Islet precursor cell (in vitro differentiated cells): ENCODE data around the gene AMOTL1.

Experiments used
- DNase-seq: peaks from one replicate; pipeline ENCODE4 v3.0.0-alpha.2; 2018

AMOTL1 gene

DNA sequence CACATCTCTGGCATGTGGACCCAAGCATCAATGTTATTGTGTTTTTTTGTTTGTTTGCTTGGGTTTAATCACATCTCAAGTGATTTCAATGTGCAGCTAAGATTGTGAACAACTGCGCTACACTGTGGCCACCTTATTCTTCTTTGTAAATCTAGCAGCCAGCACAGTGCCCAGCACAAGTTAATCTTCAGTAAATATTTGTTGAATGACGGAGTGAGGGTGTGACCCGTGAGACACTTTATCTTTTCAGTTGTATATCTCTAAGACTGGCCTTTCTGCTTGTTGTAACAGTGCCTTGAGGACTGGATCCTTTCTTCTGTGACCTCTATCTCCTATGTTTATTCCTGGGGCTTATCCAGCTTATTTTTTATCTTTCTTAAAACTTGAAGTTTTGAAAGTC is 21.4 kb upstream of the AMOTL1 start:
- DNase-seq, result no peak

DNA sequence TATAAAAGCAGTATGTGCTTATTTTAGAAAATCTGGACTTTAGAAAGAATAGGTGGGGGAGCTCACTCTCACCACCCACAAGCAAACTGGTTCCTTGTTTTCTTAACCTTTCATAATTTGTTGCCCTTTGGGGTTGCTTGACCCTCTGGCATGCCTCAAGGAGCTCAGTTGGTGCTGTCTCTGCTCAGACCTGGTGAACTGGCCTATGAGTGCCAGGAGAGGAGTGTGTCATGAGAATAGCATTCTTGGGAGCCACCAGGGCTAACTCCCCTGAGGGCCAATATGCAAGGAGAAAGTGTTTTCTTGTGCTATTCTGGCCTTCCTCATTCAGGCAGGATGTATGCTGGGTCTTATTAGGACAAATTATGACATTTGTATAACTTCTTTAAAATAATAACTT is 21.0 kb upstream of the AMOTL1 start:
- DNase-seq, result peak; percentile 88

DNA sequence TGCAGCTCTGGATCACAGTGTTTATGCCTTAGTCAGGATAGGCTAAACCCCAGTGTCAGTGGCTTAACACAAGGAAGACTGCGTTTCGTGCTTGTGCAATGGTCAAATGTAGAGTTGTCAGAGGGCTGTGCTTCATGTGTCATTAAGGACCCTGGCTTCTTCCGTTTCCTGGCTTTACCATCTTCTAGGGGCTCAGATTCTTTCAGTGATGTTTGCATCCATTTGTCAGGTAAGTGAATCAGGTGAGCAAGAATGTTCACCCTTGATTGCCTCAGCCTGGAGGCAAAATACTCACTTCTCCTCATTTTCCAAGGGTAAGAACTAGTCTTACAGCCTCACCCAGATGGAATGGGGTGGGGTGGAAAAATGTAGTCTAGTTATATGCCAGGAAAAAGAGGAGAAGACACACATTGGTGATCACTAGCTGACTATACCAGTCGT is 20.5 kb upstream of the AMOTL1 start:
- peak; percentile 80 for DNase-seq

DNA sequence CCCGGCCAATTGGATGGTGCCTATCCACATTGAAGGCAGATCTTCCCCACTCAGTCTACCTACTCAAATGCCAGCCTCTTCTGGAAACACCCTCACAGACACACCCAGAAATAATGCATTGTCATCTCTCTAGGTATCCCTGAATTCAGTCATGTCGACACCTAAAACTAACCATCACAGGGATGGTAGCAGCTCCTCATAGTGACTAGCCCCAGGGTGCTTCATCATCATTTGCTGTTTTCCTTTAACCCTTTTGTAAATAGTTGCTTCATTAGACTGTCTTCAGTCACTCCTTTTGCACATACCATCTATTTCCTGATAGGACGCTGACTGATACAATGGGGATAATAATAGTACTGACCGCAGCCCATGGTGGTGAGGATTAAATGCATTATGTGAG is 18.8 kb upstream of the AMOTL1 start:
- no peak for DNase-seq

DNA sequence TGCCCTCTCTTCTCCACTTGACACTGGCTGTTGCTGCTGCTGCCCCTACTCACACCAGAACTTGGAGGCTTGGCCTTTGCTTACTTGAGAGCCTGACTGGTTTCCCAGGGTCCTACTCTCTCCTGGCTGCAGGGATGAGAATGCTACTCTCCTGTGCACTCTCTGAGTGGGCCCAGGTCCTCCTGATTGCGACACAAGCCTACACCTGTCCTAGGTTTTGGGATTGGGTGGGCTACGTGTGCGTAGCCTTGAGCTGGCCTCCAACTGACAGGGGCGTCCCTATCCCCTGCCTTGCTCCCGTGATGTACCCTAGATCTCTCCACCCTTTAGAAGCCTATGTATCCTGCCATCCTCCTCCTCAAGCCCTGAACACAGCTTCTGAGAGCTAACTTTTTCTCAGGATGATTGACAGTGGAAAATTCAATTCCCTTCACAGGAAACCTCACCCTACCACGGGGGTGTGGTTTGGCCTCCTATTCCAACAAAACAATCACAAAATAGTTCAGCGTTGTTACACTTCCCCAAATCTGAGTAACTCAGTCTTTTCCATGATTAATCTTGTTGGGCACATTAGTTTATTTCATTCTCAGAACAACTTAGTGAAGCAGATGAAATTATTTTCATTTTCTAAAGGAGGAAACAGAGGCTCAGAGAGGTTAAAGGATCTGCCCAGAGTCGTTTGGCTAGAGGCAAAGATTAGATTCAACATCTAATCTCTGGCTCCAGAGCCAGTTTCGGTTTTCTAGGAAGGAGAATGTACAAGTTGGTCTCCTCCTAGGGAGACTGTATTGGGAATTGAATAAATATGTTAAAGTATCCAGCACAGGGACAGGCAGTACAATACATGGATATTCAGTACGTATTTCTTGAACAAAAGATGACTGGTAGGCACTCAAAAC is 17.6 kb upstream of the AMOTL1 start:
- no peak for DNase-seq

DNA sequence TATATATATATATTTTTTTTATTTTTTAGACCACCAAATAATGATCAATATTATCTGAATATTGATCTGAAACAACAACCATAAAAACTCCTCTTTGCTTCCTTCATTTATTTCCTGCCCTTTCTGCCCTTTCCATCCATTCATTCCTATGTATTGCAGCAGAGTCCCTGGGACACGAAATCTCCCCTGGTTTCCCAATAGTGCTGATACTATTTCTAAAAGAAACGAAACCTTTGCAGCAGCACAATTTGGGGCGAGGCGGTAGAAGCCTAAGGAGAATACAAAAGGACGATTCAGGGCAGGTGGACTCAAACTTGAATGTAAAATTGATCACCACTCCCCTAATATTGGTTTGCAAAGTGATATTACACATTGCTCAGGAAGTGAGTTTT is 16.9 kb upstream of the AMOTL1 start:
- DNase-seq, result no peak

DNA sequence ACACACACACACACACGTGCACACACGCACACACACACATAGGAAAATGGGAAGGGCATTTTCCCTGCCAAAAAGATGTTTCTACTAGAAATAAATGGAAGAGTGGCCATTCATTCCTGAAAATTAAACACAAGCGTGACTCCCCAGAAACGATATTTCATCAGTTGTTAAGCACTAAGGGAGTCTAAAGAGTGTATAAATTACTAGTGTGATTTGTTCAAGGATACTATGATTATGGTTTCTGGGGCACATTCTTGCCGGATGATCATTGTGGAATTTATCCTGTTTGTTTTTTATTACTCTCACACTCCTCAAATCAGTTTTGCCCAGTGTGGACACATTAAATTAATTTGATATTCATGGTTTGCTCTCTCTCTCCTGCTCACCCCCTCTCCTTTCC is 16.4 kb upstream of the AMOTL1 start:
- no peak for DNase-seq

DNA sequence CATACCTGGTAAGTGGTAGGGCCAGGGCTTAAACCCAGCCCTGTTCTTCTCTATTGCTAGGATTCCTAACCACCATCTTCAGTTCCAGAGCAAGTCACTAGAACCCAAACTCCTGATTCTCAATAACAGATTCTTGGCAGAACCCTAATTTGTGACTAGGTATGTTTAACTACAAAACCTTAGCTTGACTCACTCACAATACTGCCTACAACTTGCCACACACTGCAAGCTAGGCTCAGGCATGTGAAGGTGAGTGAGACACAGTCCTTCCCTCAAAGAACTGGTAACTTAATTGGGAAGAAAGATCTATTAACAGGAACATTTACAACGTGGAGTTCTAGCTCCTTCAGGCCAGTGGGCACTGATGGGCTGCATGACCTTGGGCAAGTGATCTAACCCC is 14.5 kb upstream of the AMOTL1 start:
- peak; percentile 8 for DNase-seq

DNA sequence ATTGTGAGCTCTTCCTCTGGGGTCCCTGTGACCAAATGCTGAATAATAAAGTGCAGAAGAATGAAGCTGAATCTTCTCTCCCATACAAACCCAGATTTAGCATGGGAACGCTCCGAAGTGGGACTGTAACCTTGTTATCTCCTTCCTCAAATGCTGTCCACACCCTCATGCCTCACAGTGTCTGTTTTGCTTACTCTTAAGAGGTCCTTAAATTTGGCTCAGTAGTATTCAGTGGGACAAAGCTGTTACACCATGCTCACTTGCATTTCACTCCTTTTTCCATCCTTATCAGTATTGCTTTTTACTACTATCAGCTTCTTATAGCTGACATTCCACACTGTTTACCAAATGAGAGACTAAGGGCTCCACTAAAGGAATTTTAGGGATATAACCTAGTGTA is 13.8 kb upstream of the AMOTL1 start:
- peak; percentile 29 for DNase-seq

DNA sequence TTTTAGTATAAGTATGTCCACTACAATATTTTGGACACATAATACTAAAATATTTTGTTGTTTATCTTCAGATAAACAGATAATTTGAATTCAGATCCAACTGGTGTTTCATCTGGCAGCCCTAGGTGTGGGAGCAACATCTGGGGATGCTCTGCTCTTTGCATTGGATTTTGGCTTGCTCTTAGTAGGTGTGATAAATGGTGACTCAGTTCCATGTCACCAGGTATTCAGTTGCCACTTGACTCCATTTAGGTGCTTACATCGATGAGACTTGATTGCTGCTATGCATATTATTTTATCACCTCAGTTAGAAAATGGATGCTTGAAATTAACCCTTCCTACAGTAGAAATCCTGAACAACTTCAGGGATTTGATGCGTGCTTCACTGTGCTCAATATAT is 13.3 kb upstream of the AMOTL1 start:
- DNase-seq, result no peak

DNA sequence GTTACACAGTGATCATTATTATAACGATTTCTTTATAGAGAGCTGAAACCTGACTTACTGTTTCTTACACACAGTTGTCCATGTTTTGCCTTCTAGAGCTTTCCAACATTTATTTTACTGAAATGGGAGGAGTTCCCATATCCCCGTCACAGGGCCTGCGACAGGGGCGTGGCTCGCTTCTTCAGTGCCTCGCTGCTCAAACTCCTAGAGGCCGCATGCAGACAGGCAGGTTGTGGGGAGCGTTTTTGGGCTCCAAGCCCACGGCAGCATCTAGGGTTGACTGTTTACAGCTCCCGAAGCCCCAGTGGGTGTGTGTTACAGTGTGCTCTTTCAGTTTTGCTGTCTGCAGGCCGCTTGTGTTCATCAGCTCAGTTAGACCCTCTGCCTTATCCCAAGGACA is 12.7 kb upstream of the AMOTL1 start:
- DNase-seq, result no peak

DNA sequence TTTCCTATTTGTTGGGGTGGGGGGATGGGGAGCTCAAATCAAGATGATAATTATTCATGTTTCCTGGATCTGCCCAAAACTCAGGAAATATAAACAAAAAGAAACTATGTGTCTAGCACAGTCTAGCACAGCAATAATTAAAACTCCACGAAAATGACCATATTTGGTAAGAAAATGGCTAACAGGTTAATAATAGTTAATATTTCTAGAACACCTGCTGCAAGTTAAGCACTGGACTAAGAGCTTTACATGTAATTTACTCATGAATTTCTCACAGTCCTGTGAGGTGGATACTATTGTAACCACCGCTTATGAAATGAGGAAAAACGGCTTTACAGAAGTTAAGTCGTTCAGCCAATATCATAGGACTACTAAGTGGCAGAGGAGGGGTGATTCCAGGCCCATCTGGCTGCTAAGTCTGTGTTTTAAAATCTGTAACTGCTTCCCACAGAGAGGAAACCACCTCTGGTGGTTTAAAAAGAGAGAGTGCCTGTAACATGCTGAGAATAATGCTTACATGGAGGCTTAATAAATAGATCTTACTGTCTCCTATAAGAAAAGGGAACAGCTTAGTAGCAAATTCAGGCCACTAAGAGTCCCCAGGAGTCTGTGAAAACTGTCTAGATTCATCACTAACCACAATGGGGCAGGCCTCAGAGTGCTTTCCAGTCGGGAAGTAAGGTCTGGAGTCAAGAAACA is 11.0 kb upstream of the AMOTL1 start:
- no peak for DNase-seq

DNA sequence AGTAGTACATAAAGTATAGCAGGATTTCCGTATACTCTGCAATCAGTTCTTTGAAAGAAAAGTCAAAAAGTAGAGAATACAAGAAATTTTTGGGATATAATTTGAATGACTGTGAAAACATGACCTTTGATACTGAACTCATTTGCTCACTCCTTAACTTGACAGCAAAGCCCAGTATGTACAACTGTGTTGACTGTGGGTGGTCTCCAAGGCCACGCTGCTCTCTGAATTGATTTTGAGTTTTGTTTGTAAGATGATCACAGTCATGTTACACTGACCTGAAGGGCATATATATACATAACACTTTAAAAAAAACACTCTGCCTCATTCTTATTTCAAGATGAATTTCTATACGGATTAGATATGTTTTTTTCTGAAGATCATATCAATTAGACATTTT is 9.5 kb upstream of the AMOTL1 start:
- DNase-seq, result no peak

DNA sequence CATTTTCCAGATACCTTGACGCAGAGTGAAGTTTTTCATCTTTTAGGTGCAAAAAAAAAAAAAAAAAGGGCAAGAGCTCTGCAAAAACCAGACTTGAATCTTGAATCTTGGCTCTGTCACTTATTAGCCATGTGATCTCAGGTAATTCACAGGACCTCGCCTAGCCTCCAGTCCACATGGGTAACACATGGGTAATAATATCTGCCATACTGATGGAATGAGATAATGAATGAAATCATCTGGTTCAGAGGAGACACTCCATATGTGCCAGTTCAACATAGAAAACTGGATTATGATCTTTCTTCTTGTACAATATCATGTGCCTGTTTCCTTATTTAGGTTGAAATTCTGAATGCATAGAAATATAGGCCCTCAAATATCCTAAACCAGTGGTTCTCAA is 8.6 kb upstream of the AMOTL1 start:
- no peak for DNase-seq

DNA sequence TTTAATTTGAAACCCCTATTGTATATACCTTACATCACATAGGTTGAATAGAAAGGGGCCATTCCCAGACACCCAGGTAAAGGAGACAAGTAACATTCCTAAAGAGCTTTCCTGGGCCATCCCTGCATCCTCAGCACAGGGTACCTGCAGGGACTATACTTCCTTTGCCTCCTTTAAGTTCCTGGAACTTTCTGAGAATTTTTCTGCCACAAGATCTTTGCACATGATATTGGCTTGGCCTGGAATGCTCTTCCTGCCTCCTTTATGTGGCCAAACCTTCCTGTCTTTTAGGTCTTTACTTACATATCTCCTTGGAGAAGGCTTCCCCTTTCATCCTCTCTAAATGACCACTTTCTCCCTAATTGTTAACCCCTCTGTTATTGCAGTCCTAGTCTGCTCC is 7.9 kb upstream of the AMOTL1 start:
- no peak for DNase-seq

DNA sequence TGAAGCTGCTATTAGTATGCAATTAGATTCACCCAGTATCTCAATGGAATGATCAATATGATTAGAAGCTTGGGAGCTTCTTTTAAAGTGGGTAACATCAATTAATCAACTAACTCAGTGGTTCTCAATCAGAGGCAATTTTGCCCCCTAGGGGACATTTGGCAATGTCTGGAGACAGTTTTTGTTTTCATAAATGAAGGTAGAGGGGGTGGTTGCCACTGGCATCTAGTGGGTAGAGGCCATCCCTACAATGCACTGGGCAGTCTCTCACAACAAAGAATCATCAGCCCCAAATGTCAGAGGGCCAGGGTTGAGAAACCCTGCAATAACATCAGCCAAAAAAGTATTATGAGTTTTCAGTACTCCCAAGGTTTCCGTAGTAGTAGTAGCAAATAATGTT is 5.9 kb upstream of the AMOTL1 start:
- no peak for DNase-seq

DNA sequence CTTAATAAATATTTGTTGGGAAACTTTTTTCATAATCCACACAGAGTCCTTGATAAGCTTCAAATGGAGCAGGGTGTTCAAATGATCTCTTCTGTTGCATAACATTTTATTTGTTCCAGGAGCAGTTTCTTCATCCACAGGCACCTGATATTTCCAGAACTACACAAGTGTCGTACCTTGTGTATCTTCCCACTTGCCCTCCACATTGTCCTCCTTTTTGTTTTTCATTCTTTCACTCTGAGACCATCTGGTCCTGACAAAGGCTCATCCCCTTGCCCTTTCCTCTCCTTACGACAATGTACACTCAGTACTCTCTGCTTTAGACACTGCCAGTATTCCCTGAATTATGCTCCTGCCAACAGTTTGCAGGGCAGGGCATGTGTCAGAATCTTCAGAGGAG is 5.2 kb upstream of the AMOTL1 start:
- DNase-seq, result no peak

DNA sequence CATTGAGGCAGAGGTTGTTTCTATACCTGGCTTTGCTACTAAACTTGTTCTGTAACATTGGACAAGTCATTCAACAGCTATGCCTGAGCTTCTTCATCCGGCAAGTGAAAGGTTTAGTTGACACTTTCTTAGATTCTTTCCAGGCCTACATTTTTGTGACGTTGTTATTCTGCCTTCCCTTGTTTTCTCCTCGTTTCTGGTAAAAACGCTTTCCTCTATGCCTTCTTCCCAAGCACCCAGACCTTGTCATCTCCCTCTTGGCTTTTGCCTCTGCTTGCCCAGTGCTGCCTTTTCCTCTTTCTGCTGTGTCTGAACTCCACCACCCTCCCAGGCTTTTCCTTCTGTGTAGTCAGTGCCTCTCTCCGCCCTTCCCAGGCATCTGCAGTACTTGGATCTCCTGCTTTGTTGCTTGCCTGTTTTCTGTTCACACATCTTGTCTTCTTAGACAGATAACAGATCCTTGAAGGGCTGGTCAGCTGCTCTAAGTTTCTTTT is 1.4 kb upstream of the AMOTL1 start:
- DNase-seq, result peak; percentile 91

DNA sequence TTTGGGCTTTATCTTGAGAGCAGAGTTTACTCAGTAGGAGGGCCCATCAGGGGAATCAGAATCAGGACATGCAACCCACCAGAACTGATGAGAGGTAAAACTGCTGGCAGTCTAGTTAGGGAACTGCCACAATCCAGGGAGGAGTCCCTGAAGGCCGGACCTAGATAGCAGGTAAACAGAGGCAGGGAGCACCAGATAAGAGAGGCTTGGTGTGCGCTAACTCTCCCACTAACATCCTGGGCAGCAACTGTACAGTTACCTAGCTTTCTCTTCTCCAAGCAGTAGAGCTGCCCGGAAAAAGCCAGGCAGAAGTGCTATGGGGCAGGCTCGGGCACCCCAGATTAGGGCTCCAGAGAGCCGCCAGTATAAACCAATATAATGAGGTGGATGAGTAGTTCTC is 865 bp upstream of the AMOTL1 start:
- peak; percentile 63 for DNase-seq

DNA sequence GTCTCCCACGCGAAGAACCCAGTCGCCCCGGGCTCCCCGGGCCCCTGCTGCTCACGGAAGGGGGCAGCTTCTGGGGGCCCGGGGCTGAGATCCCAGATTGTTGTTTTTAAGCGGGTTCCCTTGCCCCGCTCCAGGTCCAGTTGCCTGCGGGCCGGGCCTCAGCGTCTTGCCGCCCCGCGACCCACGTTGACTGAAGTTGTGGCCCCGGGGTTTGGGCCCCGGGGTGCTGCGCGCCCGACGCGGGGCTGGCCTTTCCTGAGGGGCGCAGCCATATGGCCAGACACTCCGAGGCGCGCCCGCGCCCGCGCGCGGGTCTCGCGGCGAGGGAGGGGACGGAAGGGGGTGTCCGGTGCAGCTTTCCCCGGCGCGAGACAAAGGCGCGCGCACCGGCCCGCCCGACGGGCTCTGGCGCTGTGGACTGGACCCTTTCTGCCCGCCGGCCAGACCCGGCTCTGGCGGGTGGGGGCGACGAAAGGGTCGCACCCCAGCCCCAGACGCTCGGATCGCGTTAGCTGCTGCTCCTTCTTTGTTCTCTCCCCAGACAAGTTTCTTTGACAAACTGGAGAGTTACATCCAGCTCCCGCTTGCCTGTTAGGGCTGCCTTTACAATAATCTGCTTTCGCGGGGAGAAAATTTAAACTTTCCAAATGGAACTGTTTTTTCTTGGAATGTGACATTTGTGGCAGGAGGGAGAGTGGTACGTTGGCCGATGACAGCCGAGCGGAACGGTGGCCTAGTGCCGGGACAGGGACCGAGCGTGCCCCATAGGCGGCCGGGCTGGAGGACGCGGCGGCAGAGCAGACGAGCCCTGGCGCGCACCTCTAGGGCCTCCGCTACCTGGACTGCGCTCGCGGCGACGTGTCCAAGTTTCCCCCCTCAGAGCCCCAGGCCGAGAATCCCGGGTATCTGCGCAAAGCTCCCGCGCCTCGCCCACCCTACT is 716 bp downstream of the AMOTL1 start:
- DNase-seq, result no peak

DNA sequence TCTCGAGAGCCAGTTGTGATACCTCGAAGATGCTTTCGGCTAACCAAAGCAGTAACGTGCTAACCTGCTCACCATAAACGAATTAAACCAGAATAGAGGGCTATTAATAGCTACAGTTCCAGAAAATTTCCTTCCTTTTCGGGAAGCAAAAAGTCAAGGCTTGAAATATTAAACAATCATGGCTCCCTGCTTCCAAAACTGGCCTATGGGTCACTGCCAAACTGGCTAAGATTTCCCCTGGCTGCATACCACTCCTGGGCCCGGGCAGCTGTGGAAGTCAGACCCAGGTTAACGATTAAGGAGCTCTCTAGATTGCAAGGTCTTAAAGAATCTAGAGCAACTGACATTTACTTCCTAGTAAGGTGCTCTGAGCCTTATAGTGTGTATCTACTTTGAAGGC is 1.7 kb downstream of the AMOTL1 start:
- DNase-seq, result no peak

DNA sequence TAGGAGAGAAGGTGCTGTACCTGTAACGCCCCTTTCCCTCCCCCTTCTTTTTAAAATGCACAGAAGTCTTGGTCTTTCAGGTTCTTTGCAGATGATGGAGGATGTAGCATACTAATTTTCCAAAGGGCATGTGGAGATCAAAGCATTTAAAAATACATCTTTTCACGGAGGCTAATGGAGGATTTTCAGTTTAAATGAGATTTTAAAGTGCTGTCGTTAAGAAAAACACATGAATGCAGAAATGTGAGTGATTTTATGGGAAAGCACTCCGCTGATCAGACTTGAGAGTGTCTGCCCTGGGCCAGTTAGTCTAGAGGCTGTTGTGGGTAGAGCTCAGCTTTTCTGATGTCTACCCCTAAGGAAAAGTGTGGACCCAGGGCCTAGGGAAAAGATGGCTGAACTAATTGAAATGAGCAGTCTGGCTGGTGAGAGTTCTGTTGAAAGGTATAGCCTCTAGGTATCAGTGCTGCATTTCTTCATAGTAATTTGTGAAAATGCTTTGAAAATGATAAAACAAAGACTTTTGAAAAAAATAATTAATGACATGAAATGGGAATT is 2.5 kb downstream of the AMOTL1 start:
- peak; percentile 55 for DNase-seq

DNA sequence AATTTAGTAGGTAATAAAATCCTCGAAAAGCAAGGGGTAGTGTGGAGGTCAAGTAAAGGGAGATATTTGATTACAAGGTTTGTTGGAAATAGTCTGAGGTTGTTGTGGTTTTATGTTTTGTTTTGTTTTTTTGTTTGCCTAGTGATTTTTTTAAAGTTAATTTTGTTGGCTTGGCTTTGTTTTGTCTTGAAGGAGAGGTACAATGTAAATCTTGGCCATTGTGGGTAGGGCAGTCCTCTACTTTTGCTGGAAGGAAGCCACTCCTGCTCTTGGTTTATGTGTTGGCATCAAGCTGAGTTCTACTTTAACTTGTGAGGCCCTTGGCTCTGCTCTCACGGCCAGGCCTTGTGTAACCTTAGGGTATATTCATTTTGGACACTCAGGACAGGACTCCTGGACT is 3.2 kb downstream of the AMOTL1 start:
- DNase-seq, result no peak
